HG02623 (cell line): ENCODE results near the gene HS2ST1.
A peak's percentile ranks its signal among the peaks of the same experiment; 100 is the strongest.

Experiments used
- ATAC-seq: cut with Tn5 transposase; IDR thresholded peaks from one replicate; pipeline ENCODE4 v1.9.1; 2021; ENCODE audit warnings: moderate library complexity; ENCODE audit not compliant: unreplicated experiment

The HS2ST1 gene

GRCh38 chr1:87104945-87105344 lies 190.5 kb downstream of the HS2ST1 start:
- no peak for ATAC-seq

GRCh38 chr1:87106144-87106543 lies 191.7 kb downstream of the HS2ST1 start:
- ATAC-seq, result no peak

GRCh38 chr1:87106867-87107266 lies 192.4 kb downstream of the HS2ST1 start:
- ATAC-seq, result no peak

GRCh38 chr1:87108228-87108627 lies 193.8 kb downstream of the HS2ST1 start:
- ATAC-seq, result peak; percentile 55

GRCh38 chr1:87108814-87109411 lies 194.5 kb downstream of the HS2ST1 start:
- ATAC-seq, result no peak

- ATAC-seq, result no peak
Measured at GRCh38 chr1:87111659-87112371, 197.4 kb downstream of the HS2ST1 start.

- ATAC-seq, result no peak
Measured at GRCh38 chr1:87113313-87113712, 198.9 kb downstream of the HS2ST1 start.

GRCh38 chr1:87115317-87115890 lies 201.0 kb downstream of the HS2ST1 start:
- ATAC-seq, result no peak

- ATAC-seq, result no peak
Measured at GRCh38 chr1:87115891-87116290, 201.5 kb downstream of the HS2ST1 start.

- no peak for ATAC-seq
Measured at GRCh38 chr1:87117761-87118368, 203.4 kb downstream of the HS2ST1 start.

GRCh38 chr1:87119541-87120140 lies 205.2 kb downstream of the HS2ST1 start:
- no peak for ATAC-seq

- no peak for ATAC-seq
Measured at GRCh38 chr1:87120779-87121178, 206.3 kb downstream of the HS2ST1 start.

GRCh38 chr1:87121711-87122163 lies 207.3 kb downstream of the HS2ST1 start:
- ATAC-seq, result no peak

- ATAC-seq, result no peak
Measured at GRCh38 chr1:87122243-87122642, 207.8 kb downstream of the HS2ST1 start.

- no peak for ATAC-seq
Measured at GRCh38 chr1:87123610-87124009, 209.2 kb downstream of the HS2ST1 start.

- no peak for ATAC-seq
Measured at GRCh38 chr1:87126886-87127505, 212.6 kb downstream of the HS2ST1 start.

GRCh38 chr1:87127581-87127980 lies 213.1 kb downstream of the HS2ST1 start:
- no peak for ATAC-seq

- ATAC-seq, result no peak
Measured at GRCh38 chr1:87129038-87129437, 214.6 kb downstream of the HS2ST1 start.

GRCh38 chr1:87129606-87130005 lies 215.2 kb downstream of the HS2ST1 start:
- no peak for ATAC-seq

- ATAC-seq, result no peak
Measured at GRCh38 chr1:87130438-87130837, 216.0 kb downstream of the HS2ST1 start.

GRCh38 chr1:87131809-87132283 lies 217.4 kb downstream of the HS2ST1 start:
- peak; percentile 95 for ATAC-seq
